Muscle layer of colon (tissue), 2 donors: Measurements from ENCODE around the gene RBM8A.

Experiments
- H3K27ac ChIP-seq: one replicate; pipeline ENCODE4 v1.7.0; 2013; ENCODE audit warnings: low read depth, mild to moderate bottlenecking, low read length, moderate library complexity
- H3K27me3 ChIP-seq, 2 donors: one replicate each; pipeline ENCODE4 v1.7.0; 2013; ENCODE audit warnings: low read length in 2 of 2, mild to moderate bottlenecking in 2 of 2; ENCODE audit not compliant: insufficient read depth in 2 of 2, control insufficient read depth in 1 of 2
- H3K36me3 ChIP-seq: one replicate; pipeline ENCODE4 v1.7.0; 2013; ENCODE audit warnings: mild to moderate bottlenecking, low read length; ENCODE audit not compliant: insufficient read depth
- H3K4me1 ChIP-seq: one replicate; pipeline ENCODE4 v1.7.0; 2013; ENCODE audit warnings: mild to moderate bottlenecking, low read length; ENCODE audit not compliant: insufficient read depth
- H3K4me3 ChIP-seq, 2 donors: one replicate each; pipeline ENCODE4 v1.7.0; 2013; ENCODE audit warnings: low read length in 2 of 2, low read depth in 1 of 2, mild to moderate bottlenecking in 1 of 2, moderate library complexity in 1 of 2
- H3K9ac ChIP-seq: one replicate; pipeline ENCODE4 v1.7.0; 2013; ENCODE audit warnings: low read length
- H3K9me3 ChIP-seq: one replicate; pipeline ENCODE4 v1.7.0; 2013; ENCODE audit warnings: mild to moderate bottlenecking, low read length
- donor health status: abdominal sarcoma.
- donor health status: Adenocarcinoma of cecum.

Gene RBM8A

DNA sequence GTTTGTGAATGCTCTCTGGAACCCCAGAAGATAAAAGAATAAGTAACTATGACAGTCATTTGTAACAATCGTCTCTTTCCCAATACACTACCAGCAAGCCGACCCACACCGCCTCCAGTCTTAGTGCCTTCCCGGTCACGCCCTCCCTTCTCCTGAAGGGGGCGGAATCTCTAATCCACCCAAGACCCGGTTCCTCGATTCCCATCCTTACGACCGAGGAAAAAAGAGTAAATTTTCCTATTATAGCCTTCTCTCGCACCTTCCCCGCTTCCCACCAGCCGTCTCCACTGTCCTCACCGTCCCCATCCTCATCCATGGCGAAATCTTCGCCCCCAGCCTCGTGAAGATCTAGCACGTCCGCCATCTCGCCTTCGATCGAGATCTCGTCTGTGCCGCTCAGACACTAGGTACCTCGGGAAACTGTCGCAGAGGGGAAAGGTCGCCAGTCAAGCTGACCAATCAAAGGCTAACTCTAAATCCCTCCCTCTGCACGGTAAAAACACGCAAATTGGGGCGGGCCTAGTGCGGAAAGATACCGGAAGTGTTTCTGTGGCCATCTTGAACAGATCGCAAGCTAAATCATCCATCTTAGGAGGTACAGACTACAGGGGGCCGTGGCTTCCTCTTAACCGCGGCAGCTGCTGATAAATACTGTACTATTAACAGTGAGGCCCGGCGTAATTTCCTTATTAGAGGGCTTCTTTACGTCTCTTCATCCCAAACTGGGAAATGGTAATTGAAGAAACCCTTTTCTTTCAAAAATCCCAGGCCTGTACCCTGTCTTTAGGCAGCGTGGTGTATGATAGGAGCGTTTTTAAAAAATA, at the start of gene RBM8A:
Gene RBM8A, minus strand, starts transcription at position 422 of the 824 bp plus-strand sequence. Its CDS starts 58 bp downstream, at position 364.
- H3K27ac ChIP-seq, result peak within 1 kb of the TSS; percentile 91
- H3K27me3 ChIP-seq, result no peaks in the 10 kb centered on the region
- peak within 1 kb of the TSS; percentile 78 for H3K9ac ChIP-seq
- H3K9me3 ChIP-seq, result no peaks in the 10 kb centered on the region
- H3K4me3 ChIP-seq, result peak within 1 kb of the TSS; percentile 75 to 94
- H3K36me3 ChIP-seq, result peaks cover 8% of the 10 kb centered on the region
- peaks cover 16% of the 10 kb centered on the region for H3K4me1 ChIP-seq

- Histone ChIP-seq H3K36me3 (no peaks in the 10 kb centered on the region), H3K4me1 (peaks cover 47% of the 10 kb centered on the region), H3K9ac (no peak overlapping the region), H3K9me3 (no peaks in the 10 kb centered on the region), H3K27ac (peak overlapping the region; percentile 100), H3K27me3 (no peaks in the 10 kb centered on the region), H3K4me3 (no peak overlapping the region)
Measured at GRCh38 chr1:145977016-145977415, 49.7 kb upstream of the RBM8A start.

DNA sequence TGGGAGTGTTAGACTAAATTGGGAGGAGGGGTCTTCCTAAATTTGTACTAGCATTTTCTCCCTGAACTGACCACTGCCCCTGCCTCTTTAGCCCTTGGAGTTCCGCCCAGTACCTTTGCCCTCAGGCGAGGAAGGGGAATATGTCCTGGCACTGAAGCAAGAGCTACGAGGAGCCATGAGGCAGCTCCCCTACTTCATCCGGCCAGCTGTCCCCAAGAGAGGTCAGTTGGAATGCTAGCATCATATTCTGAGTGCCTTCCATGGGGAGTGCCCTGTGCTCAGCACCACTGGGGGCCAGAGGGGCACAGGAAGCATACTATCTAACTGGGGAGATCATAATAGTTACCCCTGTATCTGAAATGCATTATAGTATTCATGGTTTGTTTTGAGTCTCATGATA, 47.9 kb upstream of the RBM8A start:
- H3K4me3 ChIP-seq, result no peak overlapping the region
- no peak overlapping the region for H3K9ac ChIP-seq
- H3K36me3 ChIP-seq, result no peaks in the 10 kb centered on the region
- peaks cover 29% of the 10 kb centered on the region for H3K4me1 ChIP-seq
- no peak overlapping the region for H3K27ac ChIP-seq
- no peaks in the 10 kb centered on the region for H3K9me3 ChIP-seq
- no peaks in the 10 kb centered on the region for H3K27me3 ChIP-seq

GRCh38 chr1:145974721-145975120, 47.4 kb upstream of the RBM8A start:
- Histone ChIP-seq H3K27me3 (no peaks in the 10 kb centered on the region), H3K36me3 (no peaks in the 10 kb centered on the region), H3K4me1 (peaks cover 24% of the 10 kb centered on the region), H3K9me3 (no peaks in the 10 kb centered on the region), H3K27ac (no peak overlapping the region), H3K4me3 (no peak overlapping the region), H3K9ac (no peak overlapping the region)

- H3K27me3 ChIP-seq, result no peaks in the 10 kb centered on the region
- H3K27ac ChIP-seq, result no peak overlapping the region
- no peaks in the 10 kb centered on the region for H3K9me3 ChIP-seq
- no peaks in the 10 kb centered on the region for H3K36me3 ChIP-seq
- H3K4me1 ChIP-seq, result peaks cover 6% of the 10 kb centered on the region
- H3K9ac ChIP-seq, result no peak overlapping the region
- no peak overlapping the region for H3K4me3 ChIP-seq
Measured at GRCh38 chr1:145972580-145972979, 45.3 kb upstream of the RBM8A start.

GRCh38 chr1:145967288-145967687, 40.0 kb upstream of the RBM8A start:
- Histone ChIP-seq H3K27me3 (no peaks in the 10 kb centered on the region), H3K27ac (no peak overlapping the region), H3K4me1 (peaks cover 22% of the 10 kb centered on the region), H3K9me3 (no peaks in the 10 kb centered on the region), H3K36me3 (no peaks in the 10 kb centered on the region), H3K9ac (no peak overlapping the region), H3K4me3 (no peak overlapping the region)

DNA sequence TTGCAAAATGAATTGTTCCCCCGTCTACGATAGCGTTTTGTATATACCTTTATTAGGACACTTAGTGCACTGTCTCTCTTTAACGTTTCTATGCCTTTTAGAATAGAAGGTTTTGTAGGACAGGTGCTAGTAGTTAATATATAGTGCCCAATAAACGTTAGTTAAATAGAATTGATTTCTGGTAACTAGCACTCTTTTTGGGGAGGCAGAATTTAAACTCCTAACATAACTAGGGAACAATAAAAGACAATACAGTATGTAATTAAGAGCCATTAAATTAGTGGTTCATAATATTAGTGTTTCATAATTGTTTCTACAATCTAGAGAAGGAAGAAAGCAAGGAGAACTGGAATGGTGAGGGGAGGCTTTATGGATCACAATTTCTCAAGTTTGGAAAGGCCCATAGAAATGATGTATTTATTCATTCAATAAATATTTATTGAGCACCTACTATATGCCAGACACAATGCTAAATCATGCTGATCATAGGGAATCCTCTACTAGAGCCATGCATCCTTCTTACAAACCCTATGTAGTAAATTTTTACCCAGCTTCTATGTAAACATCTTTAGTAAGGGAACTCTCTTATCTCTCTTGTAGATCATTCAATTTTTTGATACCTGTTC, 37.9 kb upstream of the RBM8A start:
- Histone ChIP-seq H3K27ac (peak overlapping the region; percentile 96), H3K36me3 (no peaks in the 10 kb centered on the region), H3K4me1 (peaks cover 22% of the 10 kb centered on the region), H3K27me3 (no peaks in the 10 kb centered on the region), H3K9ac (peak overlapping the region; percentile 83), H3K9me3 (no peaks in the 10 kb centered on the region), H3K4me3 (peak overlapping the region; percentile 33 to 89)

- H3K4me3 ChIP-seq, result peak within 1 kb of the TSS; percentile 34 to 89
- H3K9me3 ChIP-seq, result no peaks in the 10 kb centered on the region
- peak within 1 kb of the TSS; percentile 96 for H3K27ac ChIP-seq
- H3K27me3 ChIP-seq, result no peaks in the 10 kb centered on the region
- peaks cover 28% of the 10 kb centered on the region for H3K4me1 ChIP-seq
- no peaks in the 10 kb centered on the region for H3K36me3 ChIP-seq
- peak within 1 kb of the TSS; percentile 83 for H3K9ac ChIP-seq
Measured at GRCh38 chr1:145964328-145965118, 37.2 kb upstream of the RBM8A start, which contains the start of the genes ANKRD34A and POLR3GL. ANKRD34A (minus strand) TSS chr1:145964575; CDS start chr1:145961759, 2,816 bp downstream. POLR3GL (plus strand) TSS chr1:145964690; CDS start chr1:145974866, 10,176 bp downstream.

DNA sequence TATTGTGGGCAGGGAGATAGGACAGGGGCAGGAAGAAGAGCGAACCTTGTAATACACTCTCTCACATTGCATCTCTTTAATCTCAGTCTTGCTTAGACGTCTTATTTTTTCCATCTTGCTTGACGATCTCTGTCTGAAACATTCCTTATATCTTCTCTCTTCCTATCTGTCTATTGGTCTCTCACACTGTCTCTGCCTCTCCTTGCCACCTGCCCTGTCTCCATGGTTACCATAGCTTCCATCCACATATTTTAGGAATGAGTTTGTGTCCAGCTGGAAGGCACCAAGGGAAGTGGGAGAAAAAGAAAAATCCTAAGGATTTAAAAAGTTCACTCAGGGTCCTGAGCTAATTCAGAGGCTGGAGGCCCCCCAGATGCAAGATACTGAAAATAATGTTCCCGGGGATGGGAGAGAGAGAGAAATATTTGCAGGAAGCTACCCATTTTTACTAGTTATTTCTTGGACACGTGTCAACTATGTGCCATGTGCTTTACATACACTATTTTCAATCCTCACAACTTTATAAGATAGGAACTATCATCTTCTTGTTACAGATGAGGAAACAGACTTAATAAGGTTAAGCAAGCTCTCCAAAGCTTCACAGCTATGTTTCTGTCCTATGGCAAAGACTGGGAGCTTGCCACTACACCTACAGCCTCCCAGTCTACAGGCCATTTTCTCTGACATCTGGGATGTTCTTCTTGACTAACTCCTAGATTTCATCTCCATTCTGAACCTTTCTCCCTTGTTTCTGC, 36.2 kb upstream of the RBM8A start:
- Histone ChIP-seq H3K4me3 (peak overlapping the region; percentile 34 to 89), H3K9me3 (no peaks in the 10 kb centered on the region), H3K36me3 (no peaks in the 10 kb centered on the region), H3K27me3 (no peaks in the 10 kb centered on the region), H3K4me1 (peaks cover 39% of the 10 kb centered on the region), H3K27ac (peak overlapping the region; percentile 96), H3K9ac (peak overlapping the region; percentile 83)

DNA sequence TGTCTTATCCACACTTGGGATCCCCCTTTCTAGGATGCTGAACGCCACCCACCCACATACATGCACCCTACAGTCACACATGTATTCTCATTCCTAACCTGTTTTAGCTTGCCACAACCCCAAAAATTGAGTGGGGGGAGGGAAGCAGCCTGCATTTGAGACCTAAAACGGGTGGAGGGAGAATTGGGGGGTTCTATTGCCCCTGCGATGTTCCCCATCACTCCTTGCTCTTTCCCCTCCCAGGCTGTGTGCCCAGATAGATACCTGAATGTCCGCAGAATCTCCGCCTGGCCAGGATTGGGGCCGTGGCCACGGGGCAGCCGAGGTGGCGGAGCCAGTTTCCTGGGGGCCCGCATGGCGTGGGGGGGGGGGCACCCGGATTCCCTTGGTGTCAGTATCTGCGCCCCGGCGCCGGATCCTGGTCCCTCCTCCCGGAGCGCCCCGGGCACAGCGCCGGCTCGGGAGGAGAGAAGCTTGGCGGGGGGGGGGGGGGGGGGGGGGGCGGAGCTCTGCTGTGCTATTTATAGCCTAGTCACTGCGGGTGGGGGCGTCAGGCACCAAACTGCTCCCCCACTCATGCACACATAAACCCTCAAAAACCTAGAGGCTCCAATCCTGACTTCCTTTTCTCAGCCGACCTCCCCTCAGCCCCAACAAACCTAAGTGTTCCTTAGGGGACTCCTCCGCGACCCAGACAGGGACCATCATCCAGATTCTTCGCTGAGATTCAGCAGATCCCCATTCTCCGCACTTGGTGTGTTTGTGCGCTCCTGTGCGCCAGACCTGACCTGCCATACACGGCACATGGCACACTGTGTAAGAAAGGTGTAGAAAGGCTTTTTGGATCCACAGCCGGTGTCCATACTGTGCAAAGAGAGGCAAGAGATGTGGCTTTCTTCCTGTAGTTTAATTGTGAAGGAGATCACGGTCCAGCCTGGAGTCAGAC, 35.1 kb upstream of the RBM8A start:
- peaks cover 43% of the 10 kb centered on the region for H3K4me1 ChIP-seq
- H3K9me3 ChIP-seq, result no peaks in the 10 kb centered on the region
- H3K4me3 ChIP-seq, result peak overlapping the region; percentile 63 to 94
- H3K9ac ChIP-seq, result peak overlapping the region; percentile 37
- H3K27ac ChIP-seq, result peak overlapping the region; percentile 96
- H3K36me3 ChIP-seq, result no peaks in the 10 kb centered on the region
- H3K27me3 ChIP-seq, result no peaks in the 10 kb centered on the region
